Measurements from ENCODE around the gene CASP7.

The CASP7 gene

DNA sequence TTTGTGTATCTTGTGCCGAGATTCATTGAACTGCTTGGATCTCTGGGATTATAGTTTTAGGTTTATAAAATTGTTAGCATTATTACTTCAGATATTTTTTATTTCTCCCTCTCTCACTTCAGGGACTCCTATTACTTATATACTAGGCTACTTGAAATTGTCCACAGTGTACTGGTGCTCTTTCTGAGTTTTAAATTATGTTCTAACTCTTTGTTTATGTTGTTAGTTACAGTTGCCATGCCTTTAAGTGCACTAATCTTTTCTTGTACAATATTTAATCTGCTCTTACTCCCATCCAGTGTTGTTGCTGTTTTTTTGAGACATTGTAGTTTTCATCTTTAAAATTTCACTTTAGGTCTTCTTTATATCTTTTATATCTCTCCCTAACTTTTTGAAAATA is 84.9 kb downstream of the CASP7 start:
- TF ChIP-seq, protein P1, sequence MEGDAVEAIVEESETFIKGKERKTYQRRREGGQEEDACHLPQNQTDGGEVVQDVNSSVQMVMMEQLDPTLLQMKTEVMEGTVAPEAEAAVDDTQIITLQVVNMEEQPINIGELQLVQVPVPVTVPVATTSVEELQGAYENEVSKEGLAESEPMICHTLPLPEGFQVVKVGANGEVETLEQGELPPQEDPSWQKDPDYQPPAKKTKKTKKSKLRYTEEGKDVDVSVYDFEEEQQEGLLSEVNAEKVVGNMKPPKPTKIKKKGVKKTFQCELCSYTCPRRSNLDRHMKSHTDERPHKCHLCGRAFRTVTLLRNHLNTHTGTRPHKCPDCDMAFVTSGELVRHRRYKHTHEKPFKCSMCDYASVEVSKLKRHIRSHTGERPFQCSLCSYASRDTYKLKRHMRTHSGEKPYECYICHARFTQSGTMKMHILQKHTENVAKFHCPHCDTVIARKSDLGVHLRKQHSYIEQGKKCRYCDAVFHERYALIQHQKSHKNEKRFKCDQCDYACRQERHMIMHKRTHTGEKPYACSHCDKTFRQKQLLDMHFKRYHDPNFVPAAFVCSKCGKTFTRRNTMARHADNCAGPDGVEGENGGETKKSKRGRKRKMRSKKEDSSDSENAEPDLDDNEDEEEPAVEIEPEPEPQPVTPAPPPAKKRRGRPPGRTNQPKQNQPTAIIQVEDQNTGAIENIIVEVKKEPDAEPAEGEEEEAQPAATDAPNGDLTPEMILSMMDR (IDR thresholded peaks at IDR 0.05): no peak

DNA sequence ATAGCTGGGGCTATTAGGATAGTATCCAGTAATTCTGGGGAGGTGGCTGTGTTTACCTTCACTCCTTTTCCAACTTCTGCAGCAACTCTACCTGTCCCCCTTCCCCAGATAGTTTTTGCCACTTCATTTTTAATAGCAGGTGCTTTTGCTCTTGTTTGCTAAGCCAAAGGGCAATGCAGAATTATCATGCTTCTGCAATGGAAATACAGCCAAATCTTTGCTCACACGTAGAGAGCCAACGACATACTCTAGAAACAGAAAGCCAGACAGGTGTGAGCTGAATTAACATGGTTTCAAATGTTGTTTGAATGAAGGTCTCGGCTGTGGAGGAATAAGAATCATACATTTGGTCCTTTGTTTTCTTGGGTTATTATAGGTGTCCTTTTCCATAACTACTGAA is 86.2 kb downstream of the CASP7 start:
- TF ChIP-seq, protein P1 (IDR thresholded peaks at IDR 0.05): no peak

DNA sequence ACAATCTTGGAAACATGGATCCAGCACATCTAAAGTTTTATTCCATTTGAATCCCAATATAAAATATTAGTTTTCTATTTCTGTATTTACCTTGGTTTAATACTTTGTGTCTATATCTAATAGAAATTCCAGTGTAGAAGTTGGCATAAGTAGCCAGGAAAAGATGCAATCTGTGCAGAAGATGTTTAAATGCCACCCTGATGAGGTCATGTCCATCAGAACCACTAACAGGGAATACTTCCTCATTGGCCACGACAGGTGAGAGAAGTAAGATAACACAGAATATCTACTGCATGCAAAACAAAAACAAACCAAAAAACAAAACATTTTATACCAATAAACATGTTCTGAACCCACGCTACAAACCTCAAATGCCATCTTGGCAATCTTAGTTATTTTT is 87.5 kb downstream of the CASP7 start:
- TF ChIP-seq, protein P1 (IDR thresholded peaks at IDR 0.05): no peak

DNA sequence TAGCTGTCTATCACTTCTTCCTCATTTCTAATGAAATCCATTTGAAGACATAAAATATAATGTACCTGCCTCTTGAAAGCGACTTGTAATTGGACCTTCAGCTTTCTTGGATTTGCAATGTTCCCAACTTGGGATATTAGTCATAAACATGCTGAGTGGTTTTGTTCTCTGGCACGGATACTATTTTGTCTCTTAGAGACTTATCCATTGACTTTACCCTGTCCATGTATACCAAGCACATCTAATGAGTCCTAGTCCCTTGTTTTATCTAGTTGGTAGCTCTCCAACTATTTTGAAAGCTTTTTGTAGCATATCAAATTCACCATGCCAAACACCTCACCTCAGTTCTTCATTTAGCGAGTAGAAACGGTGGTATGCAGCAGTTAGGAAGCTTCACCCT is 90.6 kb downstream of the CASP7 start:
- TF ChIP-seq, protein P1 (IDR thresholded peaks at IDR 0.05): no peak

DNA sequence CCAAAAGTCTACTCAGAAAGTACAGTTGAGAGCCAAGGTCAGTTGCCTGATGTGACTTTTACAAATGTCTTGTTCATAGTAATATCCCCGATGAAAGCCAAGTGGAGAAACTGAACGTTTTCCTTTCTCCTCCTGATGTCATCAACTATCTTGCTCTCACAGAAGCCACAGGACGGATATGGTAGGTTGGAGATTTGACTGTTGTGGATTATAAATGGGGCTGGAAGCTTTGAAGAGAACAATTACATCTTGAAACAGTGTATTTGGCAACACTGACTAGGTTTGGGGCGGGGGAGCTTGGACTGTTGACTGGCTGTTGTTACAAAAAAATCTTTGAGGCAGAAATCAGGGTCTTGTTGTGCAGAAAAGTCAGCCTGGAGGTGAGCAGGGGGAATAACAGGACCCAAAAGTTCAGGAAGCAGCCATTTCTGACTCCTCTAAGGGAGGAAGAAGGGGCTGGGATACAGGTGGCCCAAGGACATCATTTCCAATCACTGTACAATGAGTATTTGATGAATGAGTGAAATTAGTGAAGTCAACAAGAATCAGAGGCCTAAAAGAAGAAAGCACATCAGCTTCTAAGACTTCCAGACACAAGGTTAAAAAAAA is 96.1 kb downstream of the CASP7 start:
- TF ChIP-seq, protein P1 (IDR thresholded peaks at IDR 0.05): no peak

DNA sequence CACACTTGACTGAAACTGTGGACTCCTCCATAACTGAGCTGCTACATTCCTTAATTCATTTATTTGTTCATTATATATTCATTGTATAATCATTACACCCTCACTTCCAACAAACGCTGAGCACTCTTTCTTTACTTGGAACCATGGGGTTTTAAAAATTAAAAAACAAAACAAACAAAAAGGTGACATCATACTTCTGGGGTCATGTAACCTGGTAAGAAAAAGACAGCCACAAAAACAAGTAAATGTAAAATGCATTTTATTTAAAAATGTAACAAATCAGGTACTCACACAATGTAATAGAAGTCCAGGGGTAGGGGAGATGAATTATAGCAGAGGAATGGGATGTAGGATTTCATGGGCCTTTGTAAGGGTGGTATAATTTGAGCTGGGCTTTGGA is 96.8 kb downstream of the CASP7 start:
- TF ChIP-seq, protein P1 (IDR thresholded peaks at IDR 0.05): no peak
